Stimulated activated CD4-positive, alpha-beta T cell treated with anti-CD3 and anti-CD28 coated beads, Interleukin-1b, Interleukin-23, amount 100 ng/mL, for 24 hours (primary cell): ENCODE results near the gene PLD2.
"Not testable (repeated sequence)": the region's sequence is repeated elsewhere in the genome, so short reads cannot be mapped to it uniquely, and the experiment has no call there.

ENCODE experiments used
- DNase-seq, 4 experiments: peaks; one replicate each; pipeline ENCODE4 v3.0.0-alpha.2; 2020; ENCODE audit warnings: low read depth in 4 of 4, low spot score in 1 of 4

PLD2 gene

DNA sequence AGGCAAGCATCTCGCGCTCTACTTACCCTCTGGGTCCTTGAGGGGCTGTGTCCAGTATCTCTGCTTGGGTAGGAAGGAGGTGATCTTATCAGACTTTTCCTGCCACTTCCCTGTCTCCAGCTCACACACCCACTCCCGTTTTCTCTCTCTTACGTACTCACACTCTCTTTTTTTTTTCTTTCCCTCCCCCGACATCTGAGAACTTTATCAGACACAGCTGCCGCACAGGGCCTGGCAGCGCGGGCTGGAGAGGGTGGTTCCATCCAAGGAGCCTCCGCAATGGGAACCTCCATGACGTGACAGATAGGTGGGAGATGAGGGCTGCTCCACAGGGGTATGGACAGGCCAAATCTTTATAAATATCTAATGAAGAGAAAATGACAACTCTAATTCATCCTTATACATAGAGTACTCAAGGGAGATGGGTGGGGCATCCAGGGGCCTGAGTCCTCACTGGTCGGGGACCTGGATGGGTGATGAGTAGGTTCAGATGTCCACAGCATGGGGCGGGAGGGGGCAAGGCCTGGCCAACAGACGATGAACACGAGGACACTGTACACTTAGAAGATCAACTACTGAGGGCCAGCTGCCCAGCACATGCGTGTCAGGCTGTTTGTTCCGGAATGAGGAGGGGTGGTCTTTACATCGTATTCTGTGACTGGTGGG is 49.5 kb downstream of the PLD2 start:
- no peak for DNase-seq

DNA sequence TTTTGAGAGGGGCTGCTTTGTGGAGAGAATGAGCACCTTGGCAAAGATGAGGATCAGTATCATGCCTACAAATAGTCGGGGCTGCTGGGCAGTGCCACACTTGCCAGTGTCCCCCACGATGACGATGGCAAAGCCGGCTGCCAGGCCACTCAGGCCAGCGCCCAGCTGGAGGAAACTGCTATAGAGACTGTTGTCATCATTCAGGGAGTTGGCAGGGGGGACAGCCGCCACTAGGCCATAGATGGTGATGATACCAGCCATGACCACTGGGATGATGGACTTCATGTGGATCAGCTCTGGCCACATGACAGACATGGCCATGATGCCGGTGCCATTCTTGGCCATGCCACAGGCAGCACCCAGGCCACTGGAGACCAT is 50.0 kb downstream of the PLD2 start:
- DNase-seq, result no peak

DNA sequence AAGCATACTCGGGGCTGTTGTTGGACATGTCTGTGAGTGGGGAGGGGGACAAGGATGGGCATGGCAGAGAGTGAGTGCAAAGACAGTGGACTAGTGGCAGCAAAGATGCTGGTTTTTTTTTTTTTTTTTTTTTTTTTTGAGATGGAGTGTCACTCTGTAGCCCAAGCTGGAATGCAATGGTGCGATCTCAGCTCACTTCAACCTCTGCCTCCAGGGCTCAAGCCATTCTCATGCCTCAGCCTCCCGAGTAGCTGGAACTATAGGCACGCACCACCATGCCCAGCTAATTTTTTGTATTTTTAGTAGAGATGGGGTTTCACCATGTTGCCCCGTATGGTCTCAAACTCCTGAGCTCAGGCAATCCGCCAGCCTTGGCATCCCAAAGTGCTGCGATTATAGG is 50.4 kb downstream of the PLD2 start:
- not testable (repeated sequence) for DNase-seq

DNA sequence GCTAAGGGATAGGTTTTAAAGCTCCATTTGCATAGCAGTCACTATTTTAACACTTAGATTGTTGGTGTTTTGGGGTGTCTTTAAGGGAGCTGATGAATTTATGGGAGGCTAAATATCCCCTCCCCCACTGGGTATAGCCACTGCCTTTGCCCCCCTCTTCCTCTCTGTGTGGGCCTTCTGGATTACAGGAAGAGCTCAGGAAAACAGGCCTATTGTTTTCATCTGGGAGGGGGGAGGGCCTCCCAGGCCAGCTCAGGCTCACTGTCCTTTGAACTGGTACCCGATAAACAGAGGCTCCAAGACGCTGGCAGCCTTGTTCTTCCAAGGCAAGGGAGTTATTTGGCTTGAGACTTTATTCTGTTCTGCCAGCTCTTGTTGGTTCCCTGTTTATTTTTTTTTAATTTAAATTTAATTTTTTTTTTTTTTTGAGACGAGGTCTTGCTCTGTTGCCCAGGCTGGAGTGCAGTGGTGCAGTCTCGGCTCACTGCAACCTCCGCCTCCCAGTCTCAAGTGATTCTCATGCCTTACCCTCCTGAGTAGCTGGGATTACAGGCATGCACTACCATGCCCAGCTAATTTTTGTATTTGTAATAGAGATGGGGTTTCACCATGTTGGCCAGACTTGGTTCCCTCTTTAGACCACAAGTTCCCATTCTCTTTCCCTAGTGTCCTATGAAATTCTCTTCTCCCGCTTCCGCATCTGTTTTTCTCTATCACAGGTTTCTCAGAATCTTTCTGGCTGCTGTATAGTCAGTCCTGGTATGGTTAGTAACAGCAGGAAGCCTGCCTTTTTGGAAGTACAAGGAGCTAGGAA is 51.3 kb downstream of the PLD2 start:
- DNase-seq, result no peak

DNA sequence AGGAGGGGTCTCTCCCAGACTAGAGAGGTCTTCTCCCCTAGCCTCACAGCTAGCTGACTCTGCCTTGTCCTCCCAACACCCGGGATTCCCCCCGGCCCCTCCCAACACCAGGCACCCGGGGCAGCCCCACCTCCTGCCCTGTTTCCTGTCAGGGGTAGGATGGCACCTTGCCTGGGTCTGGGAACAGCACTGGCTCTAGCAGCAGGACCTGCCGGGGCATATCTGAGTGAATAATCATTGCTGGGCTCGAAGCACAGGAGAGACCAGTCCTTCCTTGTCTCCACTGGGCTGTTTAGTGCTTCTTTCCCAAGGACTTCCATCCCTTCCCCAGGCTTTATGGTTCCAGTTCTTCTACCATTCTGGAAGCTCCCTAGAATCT is 51.9 kb downstream of the PLD2 start:
- DNase-seq, result no peak

DNA sequence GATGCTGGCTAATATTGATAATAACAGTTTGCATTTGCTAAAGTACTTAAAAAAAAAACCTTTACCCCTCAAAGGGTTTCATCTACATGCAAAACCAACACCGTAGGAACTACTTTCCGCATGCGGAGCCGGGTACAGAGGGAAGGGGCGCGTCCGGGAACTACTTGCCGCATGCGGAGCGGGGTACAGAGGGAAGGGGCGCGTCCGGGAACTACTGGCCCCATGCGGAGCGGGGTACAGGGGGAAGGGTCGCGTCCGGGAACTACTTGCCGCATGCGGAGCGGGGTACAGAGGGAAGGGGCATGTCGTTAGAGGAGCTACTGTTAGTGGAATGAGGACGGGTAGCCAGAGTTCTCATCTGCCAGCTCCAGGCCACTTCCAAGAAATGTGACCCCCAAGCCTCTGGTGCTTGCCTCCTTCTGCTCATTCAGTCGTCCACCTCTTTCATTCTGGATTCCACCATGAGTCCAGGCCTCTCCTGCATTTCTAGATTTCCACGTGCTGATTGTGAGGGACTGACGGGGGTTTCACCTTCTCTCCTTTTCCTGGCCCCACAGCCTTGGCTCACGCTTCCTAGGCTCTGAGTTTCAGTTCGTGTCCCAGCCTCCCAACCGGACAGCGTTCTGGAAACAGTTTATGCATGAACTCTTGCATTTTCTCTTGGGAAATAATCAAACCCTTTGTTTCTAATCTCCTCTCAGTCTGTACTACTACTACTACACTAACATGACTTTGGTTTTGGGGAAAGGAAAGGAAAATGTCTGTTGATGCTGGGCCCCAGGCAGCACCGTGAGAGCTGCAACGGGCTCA is 53.1 kb downstream of the PLD2 start:
- DNase-seq, result no peak

DNA sequence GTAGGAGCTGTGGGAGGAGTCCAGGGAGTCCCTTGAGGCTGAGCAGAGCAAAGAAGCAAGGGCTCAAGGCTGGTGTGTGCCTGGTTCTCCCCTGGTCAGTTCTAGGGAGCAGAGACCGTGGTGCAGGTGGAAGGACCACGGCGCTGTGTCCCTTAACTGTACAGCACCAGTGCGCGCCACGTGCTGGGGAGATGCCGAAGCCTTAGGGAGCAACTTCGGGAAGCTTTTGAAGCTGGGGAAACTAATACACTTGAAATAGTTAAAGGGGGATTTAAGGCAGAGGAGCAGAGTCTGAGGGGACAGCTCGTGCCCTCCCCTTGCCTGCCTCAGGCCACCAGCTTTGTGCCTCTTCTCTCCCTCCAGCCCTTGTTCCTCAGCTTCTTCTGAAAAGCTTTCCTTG is 53.7 kb downstream of the PLD2 start:
- DNase-seq, result no peak

DNA sequence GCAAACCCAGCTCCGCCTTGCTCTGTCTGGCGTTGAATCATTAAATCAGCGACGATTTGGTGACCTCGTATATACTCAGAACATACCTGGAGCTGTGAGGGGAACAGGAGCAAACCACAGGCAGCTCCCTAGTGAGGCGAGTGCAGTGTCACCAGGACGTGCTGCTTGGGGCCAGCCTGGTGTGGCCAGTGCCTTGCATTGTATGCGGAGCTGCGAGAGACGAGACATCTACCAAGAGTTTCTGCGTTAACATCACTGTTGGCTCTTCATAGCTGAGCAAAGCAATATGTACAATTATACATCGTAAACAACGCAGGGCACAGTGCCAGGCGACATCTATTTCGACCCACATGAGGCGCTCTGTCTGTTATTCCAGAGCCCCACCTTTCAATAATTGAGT is 54.1 kb downstream of the PLD2 start:
- DNase-seq, result no peak

DNA sequence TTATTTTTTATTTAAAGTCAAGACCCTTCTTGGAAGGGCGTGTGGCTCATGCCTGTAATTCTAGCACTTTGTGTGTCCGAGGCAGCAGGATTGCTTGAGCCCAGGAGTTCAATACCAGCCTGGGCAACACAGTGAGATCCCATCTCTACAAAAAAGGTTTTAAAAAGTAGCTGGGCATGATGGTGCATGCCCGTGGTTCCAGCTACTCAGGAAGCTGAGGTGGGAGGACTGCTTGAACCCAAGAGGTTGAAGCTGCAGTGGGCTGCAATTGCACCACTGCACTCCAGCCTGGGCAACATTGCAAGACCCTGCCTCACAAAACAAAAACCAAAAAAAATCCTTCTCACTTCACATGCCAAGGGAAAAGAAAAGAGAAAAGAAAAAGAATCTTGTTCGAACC is 55.8 kb downstream of the PLD2 start:
- DNase-seq, result no peak

DNA sequence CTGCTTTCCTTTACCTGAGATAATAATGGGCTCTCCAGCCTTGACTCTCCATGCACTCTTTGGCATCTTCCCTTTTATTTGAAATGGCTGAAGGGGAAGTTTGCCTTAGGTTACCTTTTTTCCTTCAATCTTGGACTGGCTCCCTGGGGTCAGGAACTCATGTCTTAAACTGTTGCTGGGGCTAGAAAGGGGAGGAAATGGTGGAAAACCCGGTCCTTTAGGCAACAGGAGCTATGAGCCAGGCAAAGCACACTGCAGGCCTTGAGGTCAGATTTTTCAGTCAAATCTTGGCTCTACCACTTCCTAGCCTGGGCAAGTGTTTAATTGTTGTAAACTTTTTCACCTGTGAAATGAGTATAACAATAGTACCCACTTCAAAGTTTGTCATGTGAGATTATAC is 56.4 kb downstream of the PLD2 start:
- DNase-seq, result no peak

DNA sequence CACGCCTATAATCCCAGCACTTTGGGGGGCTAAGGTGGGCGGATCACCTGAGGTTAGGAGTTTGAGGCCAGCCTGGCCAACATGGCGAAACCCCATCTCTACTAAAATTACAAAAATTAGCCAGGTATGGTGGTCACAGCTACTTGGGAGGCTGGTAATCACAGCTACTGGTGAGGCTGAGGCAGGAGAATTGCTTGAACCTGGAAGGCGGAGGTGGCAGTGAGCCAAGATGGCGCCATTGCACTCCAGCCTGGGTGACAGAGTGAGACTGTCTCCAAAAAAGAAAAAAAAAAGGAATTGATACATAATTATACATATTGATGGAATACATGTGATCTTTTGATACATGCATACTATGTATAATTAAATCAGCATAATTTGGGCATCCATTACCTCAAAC is 60.6 kb downstream of the PLD2 start:
- not testable (repeated sequence) for DNase-seq

DNA sequence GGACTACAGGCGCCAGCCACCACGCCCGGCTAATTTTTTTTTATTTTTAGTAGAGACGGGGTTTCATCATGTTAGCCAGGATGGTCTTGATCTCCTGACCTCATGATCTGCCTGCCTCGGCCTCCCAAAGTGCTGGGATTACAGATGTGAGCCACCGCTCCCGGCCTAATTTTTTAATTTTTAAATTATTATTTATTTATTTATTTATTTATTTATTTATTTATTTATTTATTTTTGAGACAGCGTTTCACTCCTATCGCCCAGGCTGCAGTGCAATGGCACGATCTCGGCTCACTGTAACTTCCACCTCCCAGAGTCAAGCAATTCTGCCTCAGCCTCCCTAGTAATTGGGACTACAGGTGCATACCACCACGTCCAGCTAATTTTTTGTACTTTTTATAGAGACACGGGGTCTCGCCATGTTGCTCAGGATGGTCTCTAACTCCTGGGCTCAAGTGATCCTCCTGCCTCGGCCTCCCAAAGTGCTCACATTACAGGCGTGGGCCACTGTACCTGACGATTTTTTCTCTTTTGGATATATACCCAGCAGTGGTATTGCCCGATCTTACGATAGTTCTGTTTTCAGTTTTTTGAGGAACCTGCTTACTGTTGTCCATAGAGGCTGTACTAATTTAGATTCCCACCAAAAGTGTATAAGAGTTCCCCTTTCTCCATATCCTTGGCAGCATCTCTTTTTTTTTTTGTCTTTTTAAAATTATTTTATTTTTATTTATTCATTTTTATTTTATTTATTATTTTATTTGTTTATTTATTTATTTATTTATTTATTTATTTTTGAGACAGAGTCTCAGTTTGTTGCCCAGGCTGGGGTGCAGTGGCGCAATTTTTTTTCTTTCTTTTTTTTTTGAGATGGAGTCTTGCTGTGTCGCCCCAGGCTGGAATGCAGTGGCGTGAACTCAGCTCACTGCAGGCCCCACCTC is 62.4 kb downstream of the PLD2 start:
- DNase-seq, result not testable (repeated sequence)

DNA sequence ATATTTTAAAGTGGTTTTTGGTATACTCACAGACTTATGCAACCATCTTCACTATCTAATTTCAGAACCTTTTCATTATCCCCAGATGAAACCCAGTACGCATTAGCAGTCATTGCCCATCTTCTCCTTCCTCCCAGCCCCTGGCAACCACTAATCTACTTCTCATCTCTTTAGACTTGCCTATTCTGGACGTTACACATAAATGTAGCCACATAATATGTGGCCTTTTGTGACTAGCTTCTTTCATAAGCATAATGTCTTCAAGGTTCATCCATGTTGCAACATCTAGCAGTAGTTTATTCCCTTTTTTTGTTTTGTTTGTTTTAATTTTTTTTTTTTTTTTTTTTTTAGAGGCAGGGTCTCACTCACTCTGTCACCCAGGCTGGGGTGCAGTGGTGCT is 63.9 kb downstream of the PLD2 start:
- DNase-seq, result no peak

DNA sequence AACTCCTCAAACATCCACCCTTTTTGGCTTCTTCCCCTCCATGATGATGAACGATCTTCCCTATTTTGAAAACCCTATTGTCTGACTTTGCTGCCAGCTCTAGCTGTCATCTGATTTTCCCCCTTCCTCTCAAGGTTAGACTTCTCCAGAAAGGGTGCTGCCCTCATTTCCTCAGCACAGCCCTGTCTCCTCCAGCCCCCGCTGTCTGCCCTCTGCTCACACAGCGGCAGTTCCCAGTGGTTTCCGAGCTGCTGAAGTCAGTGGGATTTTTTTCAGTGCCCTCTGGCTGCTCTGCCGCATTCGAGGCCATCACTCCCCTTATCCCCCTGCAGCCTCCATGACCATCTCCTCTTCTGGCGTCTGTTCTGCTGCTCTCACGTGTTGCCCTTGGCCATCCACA is 65.8 kb downstream of the PLD2 start:
- no peak for DNase-seq
